ENCODE data around the gene OR2L13. TPM values are rescaled to one million over a fixed set of nuclear protein-coding genes. Genes with fewer than 3 reads are reported as not detected.
"Not testable (repeated sequence)": the region's sequence is repeated elsewhere in the genome, so short reads cannot be mapped to it uniquely, and the experiment has no call there.

The OR2L13 gene
- under 1 TPM in 2 of 4 donors, not detected in 2; 0.03 to 0.08 TPM for polyA plus RNA-seq (ENCODE audit: insufficient read length in 4 of 4)

GRCh38 chr1:248094884-248095283 is at the start of gene OR2L13:
Gene OR2L13, plus strand, starts transcription at chr1:248095184. Its CDS starts 4,192 bp downstream, at chr1:248099376.
- no peak for DNase-seq (ENCODE audit: low read depth in 4 of 4, low spot score in 3 of 4)

- DNase-seq (ENCODE audit: low read depth in 4 of 4, low spot score in 3 of 4): no peak
Measured at GRCh38 chr1:248045209-248045608, 49.8 kb upstream of the OR2L13 start.

- no peak for DNase-seq (ENCODE audit: low read depth in 4 of 4, low spot score in 3 of 4)
Measured at GRCh38 chr1:248046536-248046935, 48.4 kb upstream of the OR2L13 start, which contains the start of gene OR2L3. Gene OR2L3, plus strand, starts transcription at chr1:248046836. Its CDS starts 13,846 bp downstream, at chr1:248060682.

GRCh38 chr1:248047008-248047407 is 48.0 kb upstream of the OR2L13 start:
- DNase-seq (ENCODE audit: low read depth in 4 of 4, low spot score in 3 of 4): no peak

GRCh38 chr1:248054671-248055070 is 40.3 kb upstream of the OR2L13 start:
- DNase-seq (ENCODE audit: low read depth in 4 of 4, low spot score in 3 of 4): no peak

- no peak for DNase-seq (ENCODE audit: low read depth in 4 of 4, low spot score in 3 of 4)
Measured at GRCh38 chr1:248055261-248055660, 39.7 kb upstream of the OR2L13 start.

- DNase-seq (ENCODE audit: low read depth in 4 of 4, low spot score in 3 of 4): no peak
Measured at GRCh38 chr1:248065071-248065470, 29.9 kb upstream of the OR2L13 start.

- no peak for DNase-seq (ENCODE audit: low read depth in 4 of 4, low spot score in 3 of 4)
Measured at GRCh38 chr1:248065604-248066003, 29.4 kb upstream of the OR2L13 start.

GRCh38 chr1:248083864-248084263 is 11.1 kb upstream of the OR2L13 start:
- DNase-seq (ENCODE audit: low read depth in 4 of 4, low spot score in 3 of 4): not testable (repeated sequence)

GRCh38 chr1:248098529-248098928 is 3.5 kb downstream of the OR2L13 start:
- no peak for DNase-seq (ENCODE audit: low read depth in 4 of 4, low spot score in 3 of 4)

- DNase-seq (ENCODE audit: low read depth in 4 of 4, low spot score in 3 of 4): no peak
Measured at GRCh38 chr1:248102847-248103246, 7.9 kb downstream of the OR2L13 start.

- no peak for DNase-seq (ENCODE audit: low read depth in 4 of 4, low spot score in 3 of 4)
Measured at GRCh38 chr1:248111157-248111556, 16.2 kb downstream of the OR2L13 start.

GRCh38 chr1:248114890-248115289 is 19.9 kb downstream of the OR2L13 start:
- DNase-seq (ENCODE audit: low read depth in 4 of 4, low spot score in 3 of 4): no peak

- DNase-seq (ENCODE audit: low read depth in 4 of 4, low spot score in 3 of 4): no peak
Measured at GRCh38 chr1:248127653-248128052, 32.7 kb downstream of the OR2L13 start.

- no peak for DNase-seq (ENCODE audit: low read depth in 4 of 4, low spot score in 3 of 4)
Measured at GRCh38 chr1:248136811-248137210, 41.8 kb downstream of the OR2L13 start.

- no peak for DNase-seq (ENCODE audit: low read depth in 4 of 4, low spot score in 3 of 4)
Measured at GRCh38 chr1:248140846-248141245, 45.9 kb downstream of the OR2L13 start.

GRCh38 chr1:248143311-248143710 is 48.3 kb downstream of the OR2L13 start:
- DNase-seq (ENCODE audit: low read depth in 4 of 4, low spot score in 3 of 4): no peak

- DNase-seq (ENCODE audit: low read depth in 4 of 4, low spot score in 3 of 4): no peak
Measured at GRCh38 chr1:248144513-248145198, 49.7 kb downstream of the OR2L13 start, which contains the start of gene OR2M5. Gene OR2M5, plus strand, starts transcription at chr1:248145148. Its CDS starts 0 bp downstream, at chr1:248145148.
